IMR-90 (cell line): ENCODE data around the gene ST8SIA4. TPM values are rescaled to one million over a fixed set of nuclear protein-coding genes. Genes with fewer than 3 reads are reported as not detected.

ENCODE experiments used
- ATAC-seq: fragments of 200-7000 bp; cut with Tn5 transposase; 2 replicates; pipeline ENCODE4 v1.9.1; 2020; ENCODE audit warnings: low read depth, mild to moderate bottlenecking, moderate library complexity
- BruUV-seq: library from RNA; stranded (reverse); fragments of 400-500 nt; replicated peaks from 2 replicates; lab custom pipeline; 2021; lab: Mats Ljungman, UMichigan
- CTCF ChIA-PET: fragments of 300-600 bp; formaldehyde crosslinking; extraction: SDS; loops from one replicate; lab custom pipeline; 2021; ENCODE audit warnings: antibody characterized with exemption; lab: Yijun Ruan, JAX
- POLR2A ChIA-PET: fragments of 300-600 bp; sonication (Branson Sonifier 250); formaldehyde crosslinking; loops from one replicate; lab custom pipeline; 2022; ENCODE audit warnings: antibody characterized with exemption; ENCODE audit not compliant: unreplicated experiment; lab: Charles Lee
- DNase-seq: peaks from one replicate; pipeline ENCODE4 v3.0.0; 2013
- H2AFZ ChIP-seq: replicated peaks from 2 replicates; pipeline ENCODE3; 2013; ENCODE audit warnings: low read length, mild to moderate bottlenecking; ENCODE audit not compliant: poor library complexity
- H2AK5ac ChIP-seq: 2 replicates; pipeline ENCODE4 v1.6.1; 2013; ENCODE audit warnings: low read depth, low read length, inconsistent platforms
- H2AK9ac ChIP-seq: replicated peaks from 2 replicates; pipeline ENCODE3; 2013; ENCODE audit warnings: mild to moderate bottlenecking, low read depth, low read length, moderate library complexity; ENCODE audit not compliant: poor library complexity
- H2BK120ac ChIP-seq: 2 replicates; pipeline ENCODE4 v1.6.1; 2013; ENCODE audit warnings: low read depth, low read length, inconsistent platforms
- H2BK15ac ChIP-seq: 3 replicates; pipeline ENCODE4 v1.6.1; 2013; ENCODE audit warnings: low read depth, low read length, inconsistent platforms
- H2BK20ac ChIP-seq: 2 replicates; pipeline ENCODE4 v1.6.1; 2013; ENCODE audit warnings: low read depth, mild to moderate bottlenecking, inconsistent platforms, low read length, moderate library complexity
- H2BK5ac ChIP-seq: 2 replicates; pipeline ENCODE4 v1.6.1; 2013; ENCODE audit warnings: mild to moderate bottlenecking, low read depth, low read length, inconsistent platforms; ENCODE audit not compliant: poor library complexity, severe bottlenecking
- H3K14ac ChIP-seq: replicated peaks from 2 replicates; pipeline ENCODE4 v1.6.1; 2013; ENCODE audit warnings: low read depth, low read length, inconsistent platforms
- H3K18ac ChIP-seq: 2 replicates; pipeline ENCODE4 v1.6.1; 2013; ENCODE audit warnings: low read depth, low read length, control low read depth
- H3K23ac ChIP-seq: 2 replicates; pipeline ENCODE4 v1.6.1; 2013; ENCODE audit warnings: low read depth, low read length, inconsistent platforms
- H3K27ac ChIP-seq: 2 replicates; pipeline ENCODE4 v1.5.1; 2013; ENCODE audit warnings: mild to moderate bottlenecking, control low read depth, low read length; ENCODE audit not compliant: insufficient read depth
- H3K27me3 ChIP-seq: 2 replicates; pipeline ENCODE4 v1.6.1; 2013; ENCODE audit warnings: low read length; ENCODE audit not compliant: control insufficient read depth, insufficient read depth
- H3K36me3 ChIP-seq: 2 replicates; pipeline ENCODE4 v1.6.1; 2013; ENCODE audit warnings: low read length, mixed read lengths; ENCODE audit not compliant: control insufficient read depth, insufficient read depth
- H3K4ac ChIP-seq: 2 replicates; pipeline ENCODE4 v1.6.1; 2013; ENCODE audit warnings: low read depth, low read length, inconsistent platforms
- H3K4me1 ChIP-seq: 2 replicates; pipeline ENCODE4 v1.6.1; 2013; ENCODE audit warnings: low read length, mixed read lengths; ENCODE audit not compliant: control insufficient read depth, insufficient read depth
- H3K4me2 ChIP-seq: 2 replicates; pipeline ENCODE4 v1.6.1; 2013; ENCODE audit warnings: low read depth, mild to moderate bottlenecking, control low read depth, low read length, moderate library complexity
- H3K4me3 ChIP-seq: 2 replicates; pipeline ENCODE4 v1.5.1; 2013; ENCODE audit warnings: low read depth, mild to moderate bottlenecking, control low read depth, low read length, moderate library complexity; ENCODE audit not compliant: insufficient read depth
- H3K56ac ChIP-seq: 2 replicates; pipeline ENCODE4 v1.6.1; 2013; ENCODE audit warnings: low read length, inconsistent platforms; ENCODE audit not compliant: insufficient read depth; ENCODE audit errors: extremely low read depth
- H3K79me1 ChIP-seq, 2 experiments: 2 replicates each; pipeline ENCODE4 v1.6.1; 2013; ENCODE audit warnings: low read length in 2 of 2, inconsistent platforms in 1 of 2, low read depth in 1 of 2
- H3K9ac ChIP-seq: 2 replicates; pipeline ENCODE4 v1.6.1; 2013; ENCODE audit warnings: low read depth, low read length, control low read depth
- H3K9me1 ChIP-seq: 2 replicates; pipeline ENCODE4 v1.6.1; 2013; ENCODE audit warnings: low read length, inconsistent platforms; ENCODE audit not compliant: insufficient read depth
- H3K9me3 ChIP-seq: 2 replicates; pipeline ENCODE4 v1.6.1; 2013; ENCODE audit warnings: low read length; ENCODE audit not compliant: control insufficient read depth, insufficient read depth
- H4K20me1 ChIP-seq: 2 replicates; pipeline ENCODE4 v1.6.1; 2013; ENCODE audit warnings: low read length, inconsistent platforms; ENCODE audit not compliant: insufficient read depth
- H4K5ac ChIP-seq: 2 replicates; pipeline ENCODE4 v1.6.1; 2013; ENCODE audit warnings: mild to moderate bottlenecking, low read depth, low read length, control low read depth
- H4K8ac ChIP-seq, 2 experiments: 2 replicates each; pipeline ENCODE4 v1.6.1; 2013; ENCODE audit warnings: low read depth in 2 of 2, low read length in 2 of 2, control low read depth in 1 of 2, inconsistent platforms in 1 of 2
- H4K91ac ChIP-seq: 2 replicates; pipeline ENCODE4 v1.6.1; 2013; ENCODE audit warnings: low read depth, low read length, inconsistent platforms; ENCODE audit not compliant: insufficient read depth
- BHLHE40 ChIP-seq: fragments of 150-350 bp; IDR thresholded peaks from 2 replicates; pipeline ENCODE4 v1.6.1; 2016; ENCODE audit warnings: mild to moderate bottlenecking, low read depth, low read length
- CEBPB ChIP-seq: IDR thresholded peaks from 2 replicates; pipeline ENCODE4 v1.6.1; 2012; ENCODE audit warnings: low read depth, low read length, improper control_type of control experiment
- CHD1 ChIP-seq: IDR thresholded peaks from 2 replicates; pipeline ENCODE4 v1.6.1; 2012; ENCODE audit warnings: low read depth, low read length, improper control_type of control experiment
- FOS ChIP-seq: fragments of 150-350 bp; IDR thresholded peaks from 2 replicates; pipeline ENCODE4 v1.6.1; 2016; ENCODE audit warnings: low read depth, low read length
- MAFK ChIP-seq: IDR thresholded peaks from 2 replicates; pipeline ENCODE4 v1.6.1; 2012; ENCODE audit warnings: low read depth, low read length, improper control_type of control experiment
- MAZ ChIP-seq: IDR thresholded peaks from 2 replicates; pipeline ENCODE4 v1.6.1; 2012; ENCODE audit warnings: low read depth, mild to moderate bottlenecking, low read length, improper control_type of control experiment, moderate library complexity, borderline replicate concordance
- MXI1 ChIP-seq: IDR thresholded peaks from 2 replicates; pipeline ENCODE4 v1.6.1; 2012; ENCODE audit warnings: low read depth, mild to moderate bottlenecking, low read length, moderate library complexity, borderline replicate concordance
- NFE2L2 ChIP-seq: fragments of 150-350 bp; IDR thresholded peaks from 2 replicates; pipeline ENCODE4 v1.6.1; 2016; ENCODE audit warnings: low read depth, mild to moderate bottlenecking, low read length
- POLR2A ChIP-seq: IDR thresholded peaks from 2 replicates; pipeline ENCODE4 v1.6.1; 2012; ENCODE audit warnings: mild to moderate bottlenecking, low read depth, low read length
- RAD21 ChIP-seq: IDR thresholded peaks from 2 replicates; pipeline ENCODE4 v1.6.1; 2012; ENCODE audit warnings: low read length, improper control_type of control experiment
- RCOR1 ChIP-seq: IDR thresholded peaks from 2 replicates; pipeline ENCODE4 v1.6.1; 2012; ENCODE audit warnings: mild to moderate bottlenecking, low read length, improper control_type of control experiment; ENCODE audit not compliant: insufficient replicate concordance
- RFX5 ChIP-seq: IDR thresholded peaks from 2 replicates; pipeline ENCODE4 v1.8.0; 2012; ENCODE audit warnings: low read depth, mild to moderate bottlenecking, low read length, moderate library complexity
- SMC3 ChIP-seq: fragments of 150-350 bp; IDR thresholded peaks from 2 replicates; pipeline ENCODE4 v1.6.1; 2016; ENCODE audit warnings: low read depth, mild to moderate bottlenecking, antibody characterized with exemption, low read length, moderate library complexity
- WGBS, 2 experiments: methylation state at CpG; one replicate each; pipeline versions ENCODE4 v1.1.5 to v1.1.7; 2013; ENCODE audit warnings: missing lambda C conversion rate in 2 of 2; ENCODE audit not compliant: insufficient read length in 1 of 2; ENCODE audit errors: extremely low coverage in 2 of 2; 5-methylcytosine and 5-hydroxymethylcytosine counted together
- dilution Hi-C: fragments of 300-500 bp; cut with HindIII; formaldehyde crosslinking; loops from one replicate; pipeline ENCODE4 v1.14.3; 2018; ENCODE audit warnings: low sequenced_read_pairs; ENCODE audit not compliant: unreplicated experiment
- in situ Hi-C: fragments of 300-500 bp; cut with MboI; formaldehyde crosslinking; loops from 3 replicates; pipeline ENCODE4 v1.14.3; 2019; ENCODE audit warnings: low sequenced_read_pairs, inconsistent platforms, mixed read lengths
- intact Hi-C: fragments of 100-400 bp; cut with micrococcal nuclease; formaldehyde crosslinking; loops from 2 replicates; pipeline ENCODE4 v1.10.0; 2022
- polyA plus RNA-seq, 3 experiments: library from polyadenylated mRNA; depleted of rRNA; stranded (reverse); fragments of >200 nt; gene quantifications; 2 replicates each; pipeline ENCODE4 v1.2.3, GENCODE V29; 2012; ENCODE audit warnings: low replicate concordance in 1 of 3
- total RNA-seq: library from RNA; depleted of rRNA; stranded (reverse); fragments of >200 nt; gene quantifications from 2 replicates; pipeline ENCODE4 v1.2.3, GENCODE V29; 2012
- TF ChIP-seq, protein P1 (sequence below): fragments of 150-350 bp; IDR thresholded peaks from 2 replicates; pipeline ENCODE4 v1.6.1; 2016; ENCODE audit warnings: low read depth, mild to moderate bottlenecking, low read length, moderate library complexity, borderline replicate concordance
- TF ChIP-seq, protein P2 (sequence below): conservative IDR thresholded peaks from 2 replicates; pipeline ENCODE4 v1.5.1; 2012; ENCODE audit warnings: mild to moderate bottlenecking, low read depth, low read length, improper control_type of control experiment
- TF ChIP-seq, protein P3 (sequence below): fragments of 150-350 bp; IDR thresholded peaks from 2 replicates; pipeline ENCODE4 v1.6.1; 2017; ENCODE audit warnings: mild to moderate bottlenecking, antibody characterized with exemption, low read length, low read depth

ST8SIA4 gene
- total and polyA plus RNA-seq, 2 of the 4 experiments (the other 2 are of a cell fraction), result 0.02 to 0.18 TPM

DNA sequence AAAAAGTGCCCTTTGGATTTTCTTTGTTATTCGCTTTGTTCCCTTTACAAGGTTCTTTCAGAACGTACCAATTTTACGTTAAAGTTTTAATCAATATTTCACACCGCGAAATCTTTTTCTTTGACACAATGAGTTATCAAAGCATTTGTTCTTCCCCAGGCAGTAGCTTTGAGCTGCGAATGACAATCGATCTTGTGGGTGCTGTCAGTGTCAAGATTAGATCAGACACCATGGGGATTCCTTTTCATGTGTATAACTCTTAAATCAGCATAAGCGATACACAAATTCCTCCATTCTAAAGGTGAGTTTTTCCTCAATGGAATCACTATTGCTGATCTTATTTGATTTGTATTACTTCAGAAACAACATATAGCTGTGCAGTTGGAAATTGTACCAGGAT is 145.5 kb downstream of the ST8SIA4 start:
- Histone ChIP-seq H3K23ac (no peak overlapping the region), H2AFZ (no peak overlapping the region), H3K9me1 (no peaks in the 10 kb centered on the region), H2AK9ac (no peak overlapping the region), H2BK5ac (no peak overlapping the region), H3K4me1 (no peaks in the 10 kb centered on the region; the same call in 1 of the 2 replicates), H3K56ac (no peak overlapping the region), H4K20me1 (no peaks in the 10 kb centered on the region), H4K8ac (no peak overlapping the region), H3K36me3 (no peaks in the 10 kb centered on the region), H4K91ac (no peak overlapping the region), H2BK20ac (no peak overlapping the region), H2AK5ac (no peak overlapping the region), H3K27me3 (no peaks in the 10 kb centered on the region), H3K9me3 (no peaks in the 10 kb centered on the region), H3K18ac (no peak overlapping the region), H4K5ac (no peak overlapping the region), H3K79me1 (no peaks in the 10 kb centered on the region), H3K4me3 (no peak overlapping the region), H3K4me2 (no peak overlapping the region), H2BK15ac (no peak overlapping the region), H2BK120ac (no peak overlapping the region), H3K4ac (no peak overlapping the region), H3K9ac (no peak overlapping the region), H3K14ac (no peak overlapping the region), H3K27ac (no peak overlapping the region)
- no CpG with 5 or more reads among the region's 8 CpGs for WGBS, 2 experiments
- in situ Hi-C loops (no loop called here), dilution Hi-C loops (no loop called here), intact Hi-C loops (no loop called here)
- no peak for ATAC-seq
- TF ChIP-seq MAZ (no peak), BHLHE40 (no peak), FOS (no peak), RFX5 (no peak), MAFK (no peak), CEBPB (no peak), CHD1 (no peak), POLR2A (no peak), RCOR1 (no peak), RAD21 (no peak), MXI1 (no peak), NFE2L2 (no peak), SMC3 (no peak)
- TF ChIP-seq, protein P1, sequence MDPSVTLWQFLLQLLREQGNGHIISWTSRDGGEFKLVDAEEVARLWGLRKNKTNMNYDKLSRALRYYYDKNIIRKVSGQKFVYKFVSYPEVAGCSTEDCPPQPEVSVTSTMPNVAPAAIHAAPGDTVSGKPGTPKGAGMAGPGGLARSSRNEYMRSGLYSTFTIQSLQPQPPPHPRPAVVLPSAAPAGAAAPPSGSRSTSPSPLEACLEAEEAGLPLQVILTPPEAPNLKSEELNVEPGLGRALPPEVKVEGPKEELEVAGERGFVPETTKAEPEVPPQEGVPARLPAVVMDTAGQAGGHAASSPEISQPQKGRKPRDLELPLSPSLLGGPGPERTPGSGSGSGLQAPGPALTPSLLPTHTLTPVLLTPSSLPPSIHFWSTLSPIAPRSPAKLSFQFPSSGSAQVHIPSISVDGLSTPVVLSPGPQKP, result no peak
- TF ChIP-seq, protein P2, sequence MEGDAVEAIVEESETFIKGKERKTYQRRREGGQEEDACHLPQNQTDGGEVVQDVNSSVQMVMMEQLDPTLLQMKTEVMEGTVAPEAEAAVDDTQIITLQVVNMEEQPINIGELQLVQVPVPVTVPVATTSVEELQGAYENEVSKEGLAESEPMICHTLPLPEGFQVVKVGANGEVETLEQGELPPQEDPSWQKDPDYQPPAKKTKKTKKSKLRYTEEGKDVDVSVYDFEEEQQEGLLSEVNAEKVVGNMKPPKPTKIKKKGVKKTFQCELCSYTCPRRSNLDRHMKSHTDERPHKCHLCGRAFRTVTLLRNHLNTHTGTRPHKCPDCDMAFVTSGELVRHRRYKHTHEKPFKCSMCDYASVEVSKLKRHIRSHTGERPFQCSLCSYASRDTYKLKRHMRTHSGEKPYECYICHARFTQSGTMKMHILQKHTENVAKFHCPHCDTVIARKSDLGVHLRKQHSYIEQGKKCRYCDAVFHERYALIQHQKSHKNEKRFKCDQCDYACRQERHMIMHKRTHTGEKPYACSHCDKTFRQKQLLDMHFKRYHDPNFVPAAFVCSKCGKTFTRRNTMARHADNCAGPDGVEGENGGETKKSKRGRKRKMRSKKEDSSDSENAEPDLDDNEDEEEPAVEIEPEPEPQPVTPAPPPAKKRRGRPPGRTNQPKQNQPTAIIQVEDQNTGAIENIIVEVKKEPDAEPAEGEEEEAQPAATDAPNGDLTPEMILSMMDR, result no peak
- TF ChIP-seq, protein P3, sequence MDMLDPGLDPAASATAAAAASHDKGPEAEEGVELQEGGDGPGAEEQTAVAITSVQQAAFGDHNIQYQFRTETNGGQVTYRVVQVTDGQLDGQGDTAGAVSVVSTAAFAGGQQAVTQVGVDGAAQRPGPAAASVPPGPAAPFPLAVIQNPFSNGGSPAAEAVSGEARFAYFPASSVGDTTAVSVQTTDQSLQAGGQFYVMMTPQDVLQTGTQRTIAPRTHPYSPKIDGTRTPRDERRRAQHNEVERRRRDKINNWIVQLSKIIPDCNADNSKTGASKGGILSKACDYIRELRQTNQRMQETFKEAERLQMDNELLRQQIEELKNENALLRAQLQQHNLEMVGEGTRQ, result no peak
- POLR2A ChIA-PET, result no interaction called here
- CTCF ChIA-PET, result no interaction called here
- no TSS peak for BruUV-seq
- DNase-seq, result no peak
